HUDEP-2 (cell line): ENCODE data around the gene ABCD3.

Experiments used
- DNase-seq, 76 experiments: peaks; one replicate each; lab custom pipeline; 2025; ENCODE audit not compliant: unreplicated experiment in 76 of 76; lab: John Stamatoyannopoulos, UW

The ABCD3 gene

GRCh38 chr1:94522304-94522703 is 104.1 kb downstream of the ABCD3 start:
- peak in 1 of 76 experiments; percentile 7 for DNase-seq

GRCh38 chr1:94524531-94524930 is 106.3 kb downstream of the ABCD3 start:
- no peak for DNase-seq

- DNase-seq: no peak
Observed at GRCh38 chr1:94526152-94526980, 108.2 kb downstream of the ABCD3 start.

- peak in 8 of 76 experiments; percentile 2 to 31 (median 10) for DNase-seq
Observed at GRCh38 chr1:94527447-94528031, 109.3 kb downstream of the ABCD3 start.

- no peak for DNase-seq
Observed at GRCh38 chr1:94528299-94528698, 110.1 kb downstream of the ABCD3 start.

- DNase-seq: no peak
Observed at GRCh38 chr1:94528826-94529225, 110.6 kb downstream of the ABCD3 start.

- no peak for DNase-seq
Observed at GRCh38 chr1:94529416-94529815, 111.2 kb downstream of the ABCD3 start.

- no peak for DNase-seq
Observed at GRCh38 chr1:94530373-94530878, 112.2 kb downstream of the ABCD3 start.

GRCh38 chr1:94531664-94532063 is 113.5 kb downstream of the ABCD3 start:
- no peak for DNase-seq

GRCh38 chr1:94532077-94532476 is 113.9 kb downstream of the ABCD3 start:
- DNase-seq: no peak

- no peak for DNase-seq
Observed at GRCh38 chr1:94535095-94535494, 116.9 kb downstream of the ABCD3 start.

GRCh38 chr1:94535879-94536278 is 117.7 kb downstream of the ABCD3 start:
- DNase-seq: no peak

- DNase-seq: no peak
Observed at GRCh38 chr1:94537254-94537653, 119.1 kb downstream of the ABCD3 start.

GRCh38 chr1:94538243-94538827 is 120.1 kb downstream of the ABCD3 start:
- no peak for DNase-seq

- DNase-seq: no peak
Observed at GRCh38 chr1:94539496-94539895, 121.3 kb downstream of the ABCD3 start.

GRCh38 chr1:94540440-94541245 is 122.5 kb downstream of the ABCD3 start:
- no peak for DNase-seq

- peak in 54 of 76 experiments; percentile 3 to 68 (median 43) for DNase-seq
Observed at GRCh38 chr1:94541246-94542087, 123.3 kb downstream of the ABCD3 start, which contains the start of gene F3. Gene F3 (minus strand): TSS chr1:94541759. CDS start chr1:94541636, 123 bp downstream.

- DNase-seq: no peak
Observed at GRCh38 chr1:94542088-94542870, 124.1 kb downstream of the ABCD3 start.

- no peak for DNase-seq
Observed at GRCh38 chr1:94543001-94543400, 124.8 kb downstream of the ABCD3 start.
